ENCODE results near the gene GALNT18. TPM values are rescaled to one million over a fixed set of nuclear protein-coding genes. Genes with fewer than 3 reads are reported as not detected.

The GALNT18 gene
- total RNA-seq, 2 donors from 2014 or later, result 5.3 to 7.3 TPM

DNA sequence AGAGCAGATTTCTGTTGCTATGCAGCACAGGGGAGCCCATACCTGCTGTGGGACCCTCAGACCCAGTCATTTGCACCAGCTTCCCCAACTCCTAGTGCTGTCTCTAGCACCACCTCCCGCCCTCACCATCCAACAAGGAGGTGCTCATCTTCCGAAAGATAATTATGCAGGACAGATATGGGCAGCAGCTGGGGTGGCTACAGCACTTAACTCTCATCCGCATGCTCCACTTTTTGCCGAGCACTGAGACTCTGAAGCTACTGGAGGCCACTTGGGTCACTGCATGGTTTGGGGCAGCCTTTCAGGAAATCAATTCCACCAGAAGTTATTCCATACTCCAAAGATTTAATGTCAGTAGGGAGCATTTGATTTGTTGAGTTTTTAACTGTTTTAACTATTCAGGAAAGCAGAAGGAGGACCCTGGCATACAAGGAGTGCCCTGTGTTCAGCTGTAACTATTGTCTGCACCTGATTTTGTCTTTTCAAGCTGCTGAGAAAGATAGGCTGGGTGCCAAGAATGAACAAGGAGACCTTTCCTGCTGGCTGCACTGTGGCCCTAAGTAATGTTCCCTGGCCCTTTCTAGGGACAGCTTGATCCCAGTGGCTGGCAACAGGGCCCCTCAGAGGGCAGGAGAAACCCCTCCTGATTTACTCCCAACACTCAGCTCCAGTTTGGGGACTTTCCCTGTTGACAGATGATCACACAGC is 201.5 kb downstream of the GALNT18 start:
- DNase-seq, result peak in 1 of 4 donors; percentile 18
- Histone ChIP-seq H3K4me3 (no peak overlapping the region), H3K27ac (no peak overlapping the region), H3K36me3 (replicated peaks in 1 of 2; ENCODE audit: insufficient read depth in 1 of 2, low read depth in 2 of 2) (no peaks in the 10 kb centered on the region), H3K9me3 (no peaks in the 10 kb centered on the region), H3K4me1 (peaks cover 13% of the 10 kb centered on the region), H3K27me3 (no peaks in the 10 kb centered on the region)
- intact Hi-C loops (cut with DNase I), result no loop called here
- no peak for ATAC-seq
- TF ChIP-seq POLR2A (IDR thresholded peaks at IDR 0.05), result no peak
- TF ChIP-seq, protein P1, sequence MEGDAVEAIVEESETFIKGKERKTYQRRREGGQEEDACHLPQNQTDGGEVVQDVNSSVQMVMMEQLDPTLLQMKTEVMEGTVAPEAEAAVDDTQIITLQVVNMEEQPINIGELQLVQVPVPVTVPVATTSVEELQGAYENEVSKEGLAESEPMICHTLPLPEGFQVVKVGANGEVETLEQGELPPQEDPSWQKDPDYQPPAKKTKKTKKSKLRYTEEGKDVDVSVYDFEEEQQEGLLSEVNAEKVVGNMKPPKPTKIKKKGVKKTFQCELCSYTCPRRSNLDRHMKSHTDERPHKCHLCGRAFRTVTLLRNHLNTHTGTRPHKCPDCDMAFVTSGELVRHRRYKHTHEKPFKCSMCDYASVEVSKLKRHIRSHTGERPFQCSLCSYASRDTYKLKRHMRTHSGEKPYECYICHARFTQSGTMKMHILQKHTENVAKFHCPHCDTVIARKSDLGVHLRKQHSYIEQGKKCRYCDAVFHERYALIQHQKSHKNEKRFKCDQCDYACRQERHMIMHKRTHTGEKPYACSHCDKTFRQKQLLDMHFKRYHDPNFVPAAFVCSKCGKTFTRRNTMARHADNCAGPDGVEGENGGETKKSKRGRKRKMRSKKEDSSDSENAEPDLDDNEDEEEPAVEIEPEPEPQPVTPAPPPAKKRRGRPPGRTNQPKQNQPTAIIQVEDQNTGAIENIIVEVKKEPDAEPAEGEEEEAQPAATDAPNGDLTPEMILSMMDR (IDR thresholded peaks at IDR 0.05), result no peak
- WGBS, 2 donors, result 90 to 91% methylated on average over 4 of the region's 4 CpGs

DNA sequence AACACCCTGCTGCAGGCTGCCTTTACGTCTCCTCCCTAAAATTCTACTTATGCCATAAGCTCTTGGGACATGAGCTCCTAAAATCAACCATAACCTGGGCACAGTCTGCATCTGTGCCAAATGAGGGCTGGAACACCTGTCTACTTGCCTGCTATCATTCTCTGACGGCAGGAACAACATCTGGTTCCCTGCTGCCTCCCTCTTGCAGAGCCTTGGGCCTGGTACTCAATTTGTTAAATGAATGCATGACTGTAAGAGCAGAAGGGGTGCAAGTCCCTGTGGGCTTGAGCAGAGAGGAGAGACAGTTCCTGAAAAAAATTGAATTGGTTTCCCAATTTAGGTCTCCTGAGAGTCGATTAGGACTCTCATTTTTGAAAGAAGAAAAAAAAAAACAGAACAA is 202.1 kb downstream of the GALNT18 start:
- DNase-seq (no peak), ATAC-seq (no peak)
- H3K9me3 ChIP-seq, result no peaks in the 10 kb centered on the region
- H3K4me1 ChIP-seq, result peaks cover 13% of the 10 kb centered on the region
- intact Hi-C loops (cut with DNase I), result no loop called here
- WGBS, 2 donors, result 76 to 78% methylated on average over 3 of the region's 3 CpGs
- no peaks in the 10 kb centered on the region for H3K27me3 ChIP-seq
- H3K27ac ChIP-seq, result no peak overlapping the region
- no peak overlapping the region for H3K4me3 ChIP-seq
- H3K36me3 ChIP-seq (replicated peaks in 1 of 2; ENCODE audit: insufficient read depth in 1 of 2, low read depth in 2 of 2), result no peaks in the 10 kb centered on the region
- TF ChIP-seq POLR2A (IDR thresholded peaks at IDR 0.05), result no peak
- TF ChIP-seq, protein P1 (IDR thresholded peaks at IDR 0.05), result no peak

DNA sequence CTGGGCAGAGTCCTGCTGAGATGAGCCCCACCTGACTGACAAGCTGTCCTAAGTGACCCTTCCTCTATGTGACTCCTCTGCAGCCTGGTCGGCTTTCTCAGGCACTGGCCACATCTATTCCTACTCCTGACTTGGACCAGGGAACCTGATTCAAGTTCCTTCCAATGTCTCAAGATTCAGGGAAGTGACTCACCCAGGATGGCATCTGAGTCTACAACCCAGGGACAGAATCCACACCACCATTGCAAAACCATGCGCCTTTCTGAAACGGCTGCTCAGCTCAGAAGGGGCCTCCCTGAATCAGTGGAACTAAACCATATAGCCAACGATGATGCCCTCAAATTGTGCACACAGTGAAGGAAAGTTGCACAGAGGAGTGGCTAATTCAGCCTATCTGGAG is 204.9 kb downstream of the GALNT18 start:
- Histone ChIP-seq H3K9me3 (no peaks in the 10 kb centered on the region), H3K27me3 (no peaks in the 10 kb centered on the region), H3K4me1 (peaks cover 13% of the 10 kb centered on the region), H3K4me3 (no peak overlapping the region), H3K27ac (no peak overlapping the region), H3K36me3 (replicated peaks in 1 of 2; ENCODE audit: insufficient read depth in 1 of 2, low read depth in 2 of 2) (no peaks in the 10 kb centered on the region)
- no peak for TF ChIP-seq POLR2A (IDR thresholded peaks at IDR 0.05)
- TF ChIP-seq, protein P1 (IDR thresholded peaks at IDR 0.05), result no peak
- ATAC-seq, result no peak
- 56 to 77% methylated on average over 4 of the region's 4 CpGs for WGBS, 2 donors
- no peak for DNase-seq
- intact Hi-C loops (cut with DNase I), result no loop called here

DNA sequence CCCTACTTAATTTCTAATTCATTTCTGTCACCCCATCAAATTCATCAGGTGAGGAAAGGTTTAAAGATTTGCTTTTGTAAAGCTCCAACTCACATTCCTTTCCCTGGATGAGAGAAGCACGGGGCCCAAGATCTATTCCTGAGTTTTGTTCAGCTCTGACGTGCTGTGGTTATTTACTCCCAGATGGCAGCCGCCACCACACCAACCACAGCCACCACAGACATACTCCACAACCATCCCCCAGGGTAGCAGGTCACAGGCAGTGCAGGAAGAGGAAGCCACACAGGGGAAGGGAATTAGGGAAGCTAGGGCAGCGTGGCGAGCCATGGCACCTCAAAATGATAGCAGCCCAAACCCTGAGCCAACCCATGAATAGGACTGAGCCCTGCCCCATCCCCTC is 205.3 kb downstream of the GALNT18 start:
- no peak overlapping the region for H3K27ac ChIP-seq

More for the DNA sequence above, 205.3 kb downstream of the GALNT18 start:
- Histone ChIP-seq H3K36me3 (replicated peaks in 1 of 2; ENCODE audit: insufficient read depth in 1 of 2, low read depth in 2 of 2) (no peaks in the 10 kb centered on the region), H3K4me3 (no peak overlapping the region), H3K27me3 (no peaks in the 10 kb centered on the region), H3K9me3 (no peaks in the 10 kb centered on the region), H3K4me1 (peaks cover 13% of the 10 kb centered on the region)
- ATAC-seq, result no peak
- TF ChIP-seq, protein P1 (IDR thresholded peaks at IDR 0.05), result no peak
- TF ChIP-seq POLR2A (IDR thresholded peaks at IDR 0.05), result no peak
- peak in 1 of 4 donors; percentile 39 for DNase-seq
- WGBS, 2 donors, result 66 to 69% methylated on average over 5 of the region's 5 CpGs
- intact Hi-C loops (cut with DNase I), result no loop called here

All from body of pancreas (tissue), 4 donors.